Retinal pigment epithelial cell (primary cell): ENCODE results near the gene LRRK1.

Experiments used
- DNase-seq: peaks from one replicate; pipeline ENCODE4 v3.0.0-alpha.2; 2010; ENCODE audit warnings: low read depth
- H3K4me3 ChIP-seq: 2 replicates; pipeline ENCODE4 v1.5.1; 2011; ENCODE audit warnings: mild to moderate bottlenecking, low read length, control low read depth, moderate library complexity
- CTCF ChIP-seq: conservative IDR thresholded peaks from 2 replicates; pipeline ENCODE4 v1.5.1; 2011; ENCODE audit warnings: low read depth, low read length, control low read depth, inconsistent platforms

The LRRK1 gene

GRCh38 chr15:100959066-100960050 is 40.2 kb downstream of the LRRK1 start:
- TF ChIP-seq CTCF = no peak
- no peak for DNase-seq
- no peak overlapping the region for H3K4me3 ChIP-seq

- H3K4me3 ChIP-seq = no peak overlapping the region
- DNase-seq = no peak
- TF ChIP-seq CTCF = no peak
Observed at GRCh38 chr15:100966997-100967396, 47.8 kb downstream of the LRRK1 start.

GRCh38 chr15:100968050-100968966 is 49.2 kb downstream of the LRRK1 start:
- TF ChIP-seq CTCF = no peak
- no peak for DNase-seq
- no peak overlapping the region for H3K4me3 ChIP-seq

GRCh38 chr15:100972975-100973350 is 53.8 kb downstream of the LRRK1 start:
- no peak for TF ChIP-seq CTCF
- H3K4me3 ChIP-seq = peak overlapping the region; percentile 30
- DNase-seq = no peak

GRCh38 chr15:100973351-100974111 is 54.4 kb downstream of the LRRK1 start:
- peak overlapping the region; percentile 40 for H3K4me3 ChIP-seq
- DNase-seq = no peak
- no peak for TF ChIP-seq CTCF

- TF ChIP-seq CTCF = no peak
- no peak overlapping the region for H3K4me3 ChIP-seq
- DNase-seq = no peak
Observed at GRCh38 chr15:100975043-100975442, 55.9 kb downstream of the LRRK1 start.
